SIG-M5 treated with dmso at 0.1 percent for 504 hours (cell line): ENCODE data around the gene GALNT6.

Experiments
- DNase-seq: peaks from one replicate; lab custom pipeline; 2025; ENCODE audit not compliant: unreplicated experiment; lab: John Stamatoyannopoulos, UW

The GALNT6 gene

GRCh38 chr12:51382173-51382572 lies 9.0 kb downstream of the GALNT6 start:
- DNase-seq = no peak

- no peak for DNase-seq
Observed at GRCh38 chr12:51381226-51382079, 9.8 kb downstream of the GALNT6 start.

- no peak for DNase-seq
Observed at GRCh38 chr12:51379571-51379970, 11.6 kb downstream of the GALNT6 start.

- no peak for DNase-seq
Observed at GRCh38 chr12:51378749-51379148, 12.5 kb downstream of the GALNT6 start.

- DNase-seq = no peak
Observed at GRCh38 chr12:51377099-51377984, 13.9 kb downstream of the GALNT6 start.

- DNase-seq = no peak
Observed at GRCh38 chr12:51374856-51375255, 16.4 kb downstream of the GALNT6 start.

- DNase-seq = no peak
Observed at GRCh38 chr12:51374361-51374760, 16.8 kb downstream of the GALNT6 start.

GRCh38 chr12:51373187-51373586 lies 18.0 kb downstream of the GALNT6 start:
- no peak for DNase-seq

- no peak for DNase-seq
Observed at GRCh38 chr12:51372021-51372420, 19.2 kb downstream of the GALNT6 start.

GRCh38 chr12:51371295-51371953 lies 19.8 kb downstream of the GALNT6 start:
- DNase-seq = peak; percentile 63

GRCh38 chr12:51370667-51371066 lies 20.5 kb downstream of the GALNT6 start:
- DNase-seq = no peak

- DNase-seq = no peak
Observed at GRCh38 chr12:51369581-51369980, 21.6 kb downstream of the GALNT6 start.

- DNase-seq = peak; percentile 77
Observed at GRCh38 chr12:51368640-51369517, 22.3 kb downstream of the GALNT6 start.

GRCh38 chr12:51365276-51365675 lies 25.9 kb downstream of the GALNT6 start:
- no peak for DNase-seq

- no peak for DNase-seq
Observed at GRCh38 chr12:51364001-51364400, 27.2 kb downstream of the GALNT6 start.

- no peak for DNase-seq
Observed at GRCh38 chr12:51362747-51363342, 28.4 kb downstream of the GALNT6 start.

- DNase-seq = no peak
Observed at GRCh38 chr12:51362307-51362706, 28.9 kb downstream of the GALNT6 start.

- DNase-seq = no peak
Observed at GRCh38 chr12:51361161-51362016, 29.8 kb downstream of the GALNT6 start.

- DNase-seq = no peak
Observed at GRCh38 chr12:51360315-51360714, 30.9 kb downstream of the GALNT6 start.
